ENCODE data around the gene HS3ST2. TPM values are rescaled to one million over a fixed set of nuclear protein-coding genes. Genes with fewer than 3 reads are reported as not detected.

Gene HS3ST2
- 1 to 10 TPM in 1 of 2 donors, under 1 TPM in 1; 0.77 to 2.8 TPM for total RNA-seq

DNA sequence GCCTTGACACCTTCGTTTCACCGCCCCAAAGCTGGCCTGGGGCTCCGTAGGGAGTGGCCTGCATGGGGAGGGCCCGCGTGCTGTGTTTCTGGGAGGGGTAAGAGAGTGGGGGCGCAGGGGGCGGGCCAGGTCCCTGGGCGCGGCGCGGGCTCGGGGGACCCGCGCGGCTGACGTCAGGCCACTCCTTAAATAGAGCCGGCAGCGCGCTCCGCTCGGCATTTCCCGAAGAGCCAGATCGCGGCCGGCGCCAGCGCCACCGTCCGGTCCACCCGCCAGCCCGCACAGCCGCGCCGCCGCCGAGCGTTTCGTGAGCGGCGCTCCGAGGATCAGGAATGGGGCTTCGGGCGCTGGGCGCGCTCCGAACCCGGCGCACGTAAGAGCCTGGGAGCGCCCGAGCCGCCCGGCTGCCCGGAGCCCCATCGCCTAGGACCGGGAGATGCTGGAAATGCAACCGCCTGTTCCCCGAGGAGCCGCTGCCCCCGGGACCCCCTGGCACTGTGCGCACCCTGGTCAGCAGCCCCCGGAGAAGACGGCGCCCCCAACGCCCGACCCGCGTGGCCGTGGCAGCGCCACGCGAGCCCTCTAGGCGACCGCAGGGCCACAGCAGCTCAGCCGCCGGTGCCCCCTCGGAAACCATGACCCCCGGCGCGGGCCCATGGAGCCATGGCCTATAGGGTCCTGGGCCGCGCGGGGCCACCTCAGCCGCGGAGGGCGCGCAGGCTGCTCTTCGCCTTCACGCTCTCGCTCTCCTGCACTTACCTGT is at the start of gene HS3ST2:
TSS of gene HS3ST2 (plus strand) at position 215 of the 763 bp plus-strand sequence. CDS start at position 664, 449 bp downstream.
- intact Hi-C loops (cut with DNase I), result no loop called here
- TF ChIP-seq, protein P1, sequence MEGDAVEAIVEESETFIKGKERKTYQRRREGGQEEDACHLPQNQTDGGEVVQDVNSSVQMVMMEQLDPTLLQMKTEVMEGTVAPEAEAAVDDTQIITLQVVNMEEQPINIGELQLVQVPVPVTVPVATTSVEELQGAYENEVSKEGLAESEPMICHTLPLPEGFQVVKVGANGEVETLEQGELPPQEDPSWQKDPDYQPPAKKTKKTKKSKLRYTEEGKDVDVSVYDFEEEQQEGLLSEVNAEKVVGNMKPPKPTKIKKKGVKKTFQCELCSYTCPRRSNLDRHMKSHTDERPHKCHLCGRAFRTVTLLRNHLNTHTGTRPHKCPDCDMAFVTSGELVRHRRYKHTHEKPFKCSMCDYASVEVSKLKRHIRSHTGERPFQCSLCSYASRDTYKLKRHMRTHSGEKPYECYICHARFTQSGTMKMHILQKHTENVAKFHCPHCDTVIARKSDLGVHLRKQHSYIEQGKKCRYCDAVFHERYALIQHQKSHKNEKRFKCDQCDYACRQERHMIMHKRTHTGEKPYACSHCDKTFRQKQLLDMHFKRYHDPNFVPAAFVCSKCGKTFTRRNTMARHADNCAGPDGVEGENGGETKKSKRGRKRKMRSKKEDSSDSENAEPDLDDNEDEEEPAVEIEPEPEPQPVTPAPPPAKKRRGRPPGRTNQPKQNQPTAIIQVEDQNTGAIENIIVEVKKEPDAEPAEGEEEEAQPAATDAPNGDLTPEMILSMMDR (IDR thresholded peaks at IDR 0.05), result peak; percentile 20 to 41 (median 38)
- TF ChIP-seq POLR2AphosphoS5 (IDR thresholded peaks at IDR 0.05), result no peak
- Histone ChIP-seq H3K9me3 (no peaks in the 10 kb centered on the region), H3K27me3 (replicated peaks; ENCODE audit: insufficient read depth) (no peaks in the 10 kb centered on the region), H3K4me3 (peak within 1 kb of the TSS; percentile 23 to 34), H3K27ac (no peak within 1 kb of the TSS), H3K36me3 (no peaks in the 10 kb centered on the region), H3K4me1 (replicated peaks) (peaks cover 7% of the 10 kb centered on the region)
- DNase-seq (ENCODE audit: low spot score), result peak; percentile 25
- WGBS, result under 1% methylated on average over 87 of the region's 90 CpGs

DNA sequence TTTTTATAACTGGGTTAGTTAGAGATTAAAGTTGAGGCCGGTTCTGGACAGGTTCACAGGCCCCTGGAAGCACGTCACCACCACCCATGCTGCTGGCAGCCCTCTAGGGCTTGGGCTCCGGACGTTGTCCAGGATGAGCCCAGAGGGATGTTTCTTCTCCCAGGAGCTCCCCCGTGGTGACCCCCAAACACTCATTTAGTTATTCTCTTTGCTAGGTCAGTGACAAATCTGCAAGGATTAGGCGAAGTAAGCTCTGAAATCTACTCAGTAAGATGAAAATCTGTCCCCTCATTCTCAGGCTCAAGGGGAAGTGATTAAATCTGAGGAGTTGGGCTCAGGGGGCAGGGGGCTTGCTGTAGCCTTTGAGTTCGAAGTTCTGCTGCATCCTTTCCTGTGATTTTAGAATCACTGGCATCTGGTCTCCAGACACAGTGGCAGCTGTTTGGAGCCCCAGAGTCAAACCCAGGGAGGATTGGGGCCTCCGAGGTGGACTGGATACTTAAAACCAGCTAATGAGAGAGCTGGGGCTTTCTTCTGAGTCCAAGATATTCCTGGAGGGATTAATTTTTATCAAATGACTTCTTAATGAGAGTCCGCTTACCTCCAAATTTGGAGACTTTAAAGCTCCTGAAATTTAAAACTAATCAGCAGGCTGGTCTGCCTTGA is 49.2 kb upstream of the HS3ST2 start:
- Histone ChIP-seq H3K9me3 (no peaks in the 10 kb centered on the region), H3K4me3 (no peak overlapping the region), H3K36me3 (no peaks in the 10 kb centered on the region), H3K27me3 (replicated peaks; ENCODE audit: insufficient read depth) (no peaks in the 10 kb centered on the region), H3K27ac (no peak overlapping the region), H3K4me1 (replicated peaks) (no peaks in the 10 kb centered on the region)
- TF ChIP-seq POLR2A (IDR thresholded peaks at IDR 0.05) (no peak), POLR2AphosphoS5 (IDR thresholded peaks at IDR 0.05) (no peak)
- TF ChIP-seq, protein P1 (IDR thresholded peaks at IDR 0.05), result no peak
- DNase-seq (ENCODE audit: low spot score), result no peak
- WGBS, result 42% methylated on average over 9 of the region's 9 CpGs
- intact Hi-C loops (cut with DNase I), result no loop called here

DNA sequence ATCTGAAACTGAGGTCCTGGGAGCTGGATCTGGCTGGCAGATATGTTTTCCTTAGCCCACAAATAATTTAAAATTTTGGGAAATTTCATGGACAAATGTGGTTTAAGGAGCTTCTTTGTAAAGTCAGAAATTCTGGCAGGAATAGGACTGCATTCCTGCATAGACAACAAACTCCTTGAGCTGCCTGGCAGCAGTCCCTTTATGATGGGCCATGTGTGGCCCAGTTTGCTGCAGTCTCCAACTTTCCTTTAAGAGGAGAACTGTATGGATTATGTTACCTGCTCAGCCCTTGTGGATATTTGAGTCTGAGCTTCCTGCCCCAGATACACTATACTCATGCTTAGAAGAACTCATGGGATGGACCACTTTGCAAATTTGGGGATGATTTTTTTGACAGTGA is 48.5 kb upstream of the HS3ST2 start:
- Histone ChIP-seq H3K9me3 (no peaks in the 10 kb centered on the region), H3K27me3 (replicated peaks; ENCODE audit: insufficient read depth) (no peaks in the 10 kb centered on the region), H3K4me1 (replicated peaks) (no peaks in the 10 kb centered on the region), H3K36me3 (no peaks in the 10 kb centered on the region), H3K27ac (no peak overlapping the region), H3K4me3 (no peak overlapping the region)
- intact Hi-C loops (cut with DNase I), result no loop called here
- DNase-seq (ENCODE audit: low spot score), result no peak
- TF ChIP-seq POLR2A (IDR thresholded peaks at IDR 0.05) (no peak), POLR2AphosphoS5 (IDR thresholded peaks at IDR 0.05) (no peak)
- TF ChIP-seq, protein P1 (IDR thresholded peaks at IDR 0.05), result no peak

DNA sequence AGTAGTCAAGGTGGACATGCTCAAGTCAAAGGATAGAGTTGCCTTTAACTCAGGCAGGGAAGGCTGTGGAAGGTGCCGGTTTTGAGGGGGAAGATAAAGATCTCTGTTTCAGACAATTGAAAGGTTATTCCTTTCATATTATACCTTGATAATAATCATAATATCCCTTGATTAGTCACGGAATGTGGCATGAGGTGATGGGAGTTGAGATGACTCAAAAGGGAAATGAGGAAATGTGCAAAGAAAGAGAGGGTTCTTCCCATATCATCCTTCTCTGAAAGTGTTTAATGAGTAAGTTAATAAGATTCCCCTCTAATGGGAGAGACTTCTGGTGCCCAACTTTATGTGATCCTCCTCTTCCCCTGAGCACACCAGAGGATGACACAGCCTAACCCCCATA is 43.1 kb upstream of the HS3ST2 start:
- H3K9me3 ChIP-seq, result no peaks in the 10 kb centered on the region
- no peaks in the 10 kb centered on the region for H3K4me1 ChIP-seq (replicated peaks)
- no peak for TF ChIP-seq POLR2AphosphoS5 (IDR thresholded peaks at IDR 0.05)
- TF ChIP-seq POLR2A (IDR thresholded peaks at IDR 0.05), result no peak
- TF ChIP-seq, protein P1 (IDR thresholded peaks at IDR 0.05), result no peak
- no peak overlapping the region for H3K27ac ChIP-seq
- 50% methylated on average over 2 of the region's 2 CpGs for WGBS
- no peak overlapping the region for H3K4me3 ChIP-seq
- intact Hi-C loops (cut with DNase I), result no loop called here
- no peaks in the 10 kb centered on the region for H3K27me3 ChIP-seq (replicated peaks; ENCODE audit: insufficient read depth)
- no peaks in the 10 kb centered on the region for H3K36me3 ChIP-seq
- DNase-seq (ENCODE audit: low spot score), result no peak
